ENCODE measurements around the gene RCOR1. TPM values are rescaled to one million over a fixed set of nuclear protein-coding genes. Genes with fewer than 3 reads are reported as not detected.
"Not testable (repeated sequence)": the region's sequence is repeated elsewhere in the genome, so short reads cannot be mapped to it uniquely, and the experiment has no call there.

The RCOR1 gene
- polyA plus RNA-seq, 5 donors = 48.8 to 75.7 (median 65.7) TPM

DNA sequence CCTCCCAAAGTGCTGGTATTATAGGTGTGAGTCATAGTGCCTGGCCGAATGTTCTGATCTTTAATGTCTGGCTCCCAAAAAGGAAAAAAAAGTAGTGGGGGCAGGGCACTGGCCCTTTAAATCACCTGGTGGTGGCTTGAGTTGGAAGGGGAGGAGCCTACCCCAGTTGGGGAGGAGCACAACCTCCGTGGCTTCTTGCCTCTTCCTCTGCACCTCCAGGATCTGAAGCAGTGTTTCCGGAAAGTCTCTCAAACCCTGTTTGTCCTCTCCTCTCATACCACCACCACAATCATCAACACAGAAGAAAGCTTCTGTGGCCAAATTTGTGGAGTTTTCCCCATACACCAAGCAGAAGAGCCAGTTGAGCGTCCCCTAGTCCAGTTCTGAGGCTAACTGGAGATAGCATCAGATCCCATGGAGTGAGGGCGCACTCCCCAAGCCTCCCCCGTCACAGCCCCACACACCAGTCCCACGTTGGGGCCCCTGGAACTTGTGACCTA lies 24.3 kb upstream of the RCOR1 start:
- DNase-seq = no peak

- DNase-seq = no peak
Measured at GRCh38 chr14:102570334-102570995, 22.0 kb upstream of the RCOR1 start.

- DNase-seq = no peak
Measured at GRCh38 chr14:102571043-102571442, 21.4 kb upstream of the RCOR1 start.

DNA sequence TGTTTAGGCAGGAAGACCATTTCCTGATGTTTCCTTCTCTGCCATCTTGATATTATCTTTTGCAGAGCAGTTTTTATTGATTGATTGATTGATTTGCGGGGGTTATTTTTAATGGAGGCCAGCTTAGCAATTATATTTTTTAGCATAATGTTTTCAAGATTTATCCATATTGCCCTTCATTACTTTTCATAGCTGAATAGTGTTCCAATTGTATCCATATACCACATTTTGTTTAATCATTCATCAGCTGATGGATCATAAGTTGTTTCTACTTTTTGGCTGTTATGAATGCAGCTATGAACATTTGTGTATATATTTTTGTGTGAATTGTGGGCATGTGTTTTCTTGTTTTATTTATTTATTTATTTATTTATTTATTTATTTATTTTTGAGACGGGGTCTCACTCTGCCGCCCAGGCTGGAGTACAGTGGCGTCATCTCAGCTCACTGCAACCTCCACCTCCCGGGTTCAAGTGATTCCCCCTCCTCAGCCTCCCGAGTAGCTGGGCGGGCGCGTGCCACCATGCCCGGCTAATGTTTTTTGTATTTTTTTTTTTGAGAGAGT lies 20.9 kb upstream of the RCOR1 start:
- DNase-seq = no peak

DNA sequence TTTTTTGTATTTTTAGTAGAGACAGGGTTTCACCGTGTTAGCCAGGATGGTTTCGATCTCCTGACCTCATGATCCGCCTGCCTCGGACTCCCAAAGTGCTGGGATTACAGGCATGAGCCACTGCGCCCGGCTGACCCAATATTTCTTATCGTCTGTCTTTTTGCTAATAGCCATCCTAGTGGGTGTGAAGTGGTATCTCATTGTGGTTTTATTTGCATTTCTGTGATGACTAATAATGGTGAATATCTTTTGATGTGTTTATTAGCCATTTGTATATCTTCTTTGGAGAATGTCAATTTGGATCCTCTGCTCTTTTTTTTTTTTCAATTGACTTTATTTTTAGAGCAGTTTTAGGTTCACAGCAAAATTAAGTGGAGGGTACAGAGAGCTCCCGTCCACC lies 19.3 kb upstream of the RCOR1 start:
- DNase-seq = not testable (repeated sequence)

GRCh38 chr14:102573591-102574046 lies 18.8 kb upstream of the RCOR1 start:
- no peak for DNase-seq

- DNase-seq = no peak
Measured at GRCh38 chr14:102574281-102575159, 17.9 kb upstream of the RCOR1 start.

- no peak for DNase-seq
Measured at GRCh38 chr14:102575160-102575845, 17.1 kb upstream of the RCOR1 start.

DNA sequence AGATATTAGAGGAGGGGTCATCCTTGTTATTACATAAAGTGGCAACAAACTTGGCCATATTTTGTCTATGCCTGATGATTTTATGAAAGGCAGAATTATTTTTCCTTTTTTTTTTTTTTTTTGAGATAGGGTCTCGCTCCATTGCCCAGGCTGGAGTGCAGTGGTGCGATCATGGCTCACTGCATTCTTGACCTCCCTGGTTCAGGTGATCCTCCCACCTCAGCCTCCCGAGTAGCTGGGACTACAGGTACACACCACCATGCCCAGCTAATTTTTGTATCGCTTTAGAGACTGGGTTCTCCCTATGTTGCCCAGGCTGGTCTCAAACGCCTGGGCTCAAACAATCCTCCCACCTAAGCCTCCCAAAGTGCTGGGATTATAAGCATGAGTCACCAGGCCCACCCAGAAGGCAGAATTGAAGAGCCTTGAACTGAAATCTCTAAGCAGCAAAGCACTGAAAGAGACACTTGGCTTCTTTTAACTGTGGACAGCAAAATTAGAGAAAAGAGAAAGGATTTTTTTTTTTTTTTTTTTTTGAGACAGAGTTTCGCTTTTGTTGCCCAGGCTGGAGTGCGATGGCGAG lies 16.5 kb upstream of the RCOR1 start:
- DNase-seq = not testable (repeated sequence)

DNA sequence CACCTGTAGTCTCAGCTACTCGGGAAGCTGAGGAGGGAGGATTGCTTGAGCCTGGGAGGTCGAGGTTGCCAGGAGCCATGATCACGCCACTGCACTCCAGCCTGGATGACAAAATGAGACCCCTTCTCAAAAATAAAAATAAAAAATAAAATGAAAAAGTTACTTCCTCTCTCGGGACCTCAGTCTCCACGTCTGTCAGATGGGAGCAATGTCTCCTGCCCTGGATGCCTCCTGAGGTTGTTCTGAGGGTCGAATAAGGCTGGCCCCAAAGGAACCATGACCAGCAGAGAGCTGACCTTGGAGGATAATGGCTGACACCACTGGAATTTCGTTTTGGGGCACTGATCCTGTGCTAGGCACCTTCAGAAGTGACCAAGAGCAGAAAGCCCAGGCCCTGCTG lies 13.6 kb upstream of the RCOR1 start:
- no peak for DNase-seq

- no peak for DNase-seq
Measured at GRCh38 chr14:102579696-102580549, 12.5 kb upstream of the RCOR1 start.

DNA sequence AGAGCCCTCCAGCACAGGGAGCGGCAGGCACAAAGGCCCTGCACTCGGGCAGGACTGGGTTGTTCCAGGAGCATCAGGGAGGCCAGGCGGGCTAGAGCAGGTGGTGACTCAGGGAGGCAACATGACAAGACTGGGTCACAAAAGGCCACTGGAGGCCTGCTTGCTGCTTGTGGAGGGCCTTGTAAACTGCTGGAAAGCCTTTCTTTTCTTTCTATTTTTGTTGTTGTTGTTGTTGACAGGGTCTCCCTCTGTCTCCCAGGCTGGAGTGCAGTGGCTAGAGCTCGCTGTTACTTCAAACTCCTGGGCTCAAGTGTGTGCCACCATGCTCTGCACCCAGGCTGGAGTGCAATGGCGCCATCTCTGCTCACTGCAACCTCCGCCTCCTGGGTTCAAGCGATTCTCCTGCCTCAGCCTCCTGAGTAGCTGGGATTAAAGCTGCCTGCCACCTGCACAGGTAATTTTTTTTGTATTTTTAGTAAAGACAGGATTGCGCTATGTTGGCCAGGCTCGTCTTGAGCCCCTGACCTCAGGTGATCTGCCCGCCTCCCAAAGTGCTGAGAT lies 11.8 kb upstream of the RCOR1 start:
- DNase-seq = no peak

DNA sequence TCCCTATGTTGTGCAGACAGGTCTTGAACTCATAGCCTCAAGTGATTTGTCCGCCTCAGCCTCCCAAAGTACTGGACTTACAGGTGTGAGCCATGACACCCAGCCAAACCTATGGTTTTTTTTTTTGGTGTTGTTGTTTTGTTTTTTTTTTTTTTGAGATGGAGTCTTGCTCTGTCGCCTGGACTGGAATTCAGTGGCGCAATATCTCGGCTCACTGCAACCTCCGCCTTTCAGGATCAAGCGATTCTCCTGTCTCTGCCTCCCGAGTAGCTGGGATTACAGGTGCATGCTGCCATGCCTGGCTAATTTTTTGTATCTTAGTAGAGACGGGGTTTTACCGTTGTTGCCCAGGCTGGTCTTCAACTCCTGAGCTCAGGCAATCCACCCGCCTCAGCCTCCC lies 11.3 kb upstream of the RCOR1 start:
- DNase-seq = no peak

- DNase-seq = no peak
Measured at GRCh38 chr14:102583726-102584125, 8.7 kb upstream of the RCOR1 start.

DNA sequence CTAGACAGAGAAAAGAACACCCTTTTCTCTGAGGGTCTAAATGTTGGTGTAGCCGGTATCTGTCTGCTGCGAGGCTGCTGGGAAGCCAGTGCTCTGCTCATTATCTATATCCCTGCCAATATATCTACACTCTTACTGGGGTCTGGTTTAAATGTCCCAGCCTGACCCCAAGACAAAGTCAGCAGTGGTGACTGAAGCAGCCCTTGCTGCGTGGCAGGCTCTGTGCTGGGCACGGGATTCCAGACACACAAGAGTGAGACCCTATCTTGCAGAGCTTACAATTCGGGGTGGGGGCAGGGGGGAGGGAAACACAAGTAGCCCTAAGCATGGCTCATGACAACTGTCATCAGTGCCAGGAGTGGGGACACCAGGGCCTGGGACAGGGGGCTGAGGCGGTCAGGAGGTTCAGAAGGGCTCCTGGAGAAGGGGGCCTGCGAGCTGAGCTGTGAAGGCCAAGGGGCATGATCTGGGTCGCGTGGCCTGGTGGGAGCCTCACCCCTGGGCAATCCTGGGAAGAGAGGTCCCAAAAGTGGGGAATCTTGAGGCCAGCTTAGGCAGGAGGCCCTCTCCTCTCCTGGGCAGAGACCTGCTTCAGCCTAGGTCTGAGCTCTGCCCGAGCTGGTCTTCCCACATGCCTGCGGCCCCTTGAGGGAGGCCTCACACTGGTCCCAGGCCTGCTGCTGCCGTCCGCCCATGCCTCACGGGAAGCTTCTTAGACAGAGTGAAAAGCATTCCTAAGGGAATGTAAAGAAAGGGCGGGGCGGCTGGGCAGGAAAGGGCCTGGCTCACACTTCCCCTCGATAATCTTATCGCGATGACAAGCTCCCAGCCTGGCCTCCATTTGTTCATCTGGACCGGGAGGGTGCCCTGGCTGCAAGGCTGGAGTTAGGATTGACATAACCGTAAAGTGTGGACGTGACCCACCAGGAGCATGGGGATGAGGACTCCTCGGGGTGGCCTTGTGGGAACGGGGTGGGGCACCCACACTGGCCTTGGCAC lies 7.3 kb upstream of the RCOR1 start:
- peak in 1 of 2 donors; percentile 64 for DNase-seq

DNA sequence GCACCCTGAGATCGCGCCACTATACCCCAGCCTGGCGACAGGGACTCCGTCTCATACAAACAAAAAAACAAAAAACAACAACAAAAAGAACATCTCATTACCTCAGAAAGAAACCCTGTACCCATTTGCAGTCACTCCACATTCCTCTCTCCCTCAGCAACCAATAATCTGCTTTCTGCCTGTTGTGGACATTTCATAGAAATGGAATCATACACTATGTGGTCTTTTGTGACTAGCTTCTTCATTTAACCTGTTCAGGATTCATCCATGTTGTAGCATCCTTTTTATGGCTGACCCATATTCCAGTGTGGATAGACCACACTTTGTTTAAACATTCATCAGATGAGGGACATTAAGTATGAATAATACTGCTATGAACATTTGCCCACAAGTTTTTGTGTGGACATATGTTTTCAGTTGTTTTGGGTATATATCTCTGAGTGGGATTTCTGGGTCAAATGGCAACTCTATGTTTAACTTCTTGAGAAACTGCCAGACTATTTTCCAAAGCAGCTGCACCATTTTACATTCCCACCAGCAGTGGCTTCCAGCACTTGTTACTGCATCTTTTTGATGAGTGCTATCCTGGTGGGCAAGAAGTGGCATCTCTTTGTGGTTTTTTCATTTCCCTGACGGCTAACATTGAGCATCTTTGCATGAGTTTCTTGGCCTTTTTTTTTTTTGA lies 5.9 kb upstream of the RCOR1 start:
- DNase-seq = peak in 1 of 2 donors; percentile 51

DNA sequence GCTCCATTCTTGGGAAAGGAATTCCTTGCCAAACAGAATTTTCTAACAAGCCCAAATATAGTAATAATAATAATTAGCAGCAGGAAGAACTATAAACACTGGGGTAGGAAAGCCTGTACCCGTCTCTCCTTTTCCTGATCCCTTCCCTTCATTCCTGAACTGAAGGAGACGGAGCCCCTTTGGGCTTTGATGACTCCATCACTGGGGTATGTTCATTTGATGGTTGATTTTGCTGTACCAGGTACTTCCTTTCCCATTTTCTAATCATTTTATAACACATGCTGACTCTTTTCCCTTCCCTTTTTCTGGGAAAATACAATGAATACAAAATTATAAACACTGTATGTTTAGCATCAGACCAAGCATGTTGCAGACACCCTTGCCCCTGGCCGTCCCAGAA lies 3.6 kb upstream of the RCOR1 start:
- no peak for DNase-seq

DNA sequence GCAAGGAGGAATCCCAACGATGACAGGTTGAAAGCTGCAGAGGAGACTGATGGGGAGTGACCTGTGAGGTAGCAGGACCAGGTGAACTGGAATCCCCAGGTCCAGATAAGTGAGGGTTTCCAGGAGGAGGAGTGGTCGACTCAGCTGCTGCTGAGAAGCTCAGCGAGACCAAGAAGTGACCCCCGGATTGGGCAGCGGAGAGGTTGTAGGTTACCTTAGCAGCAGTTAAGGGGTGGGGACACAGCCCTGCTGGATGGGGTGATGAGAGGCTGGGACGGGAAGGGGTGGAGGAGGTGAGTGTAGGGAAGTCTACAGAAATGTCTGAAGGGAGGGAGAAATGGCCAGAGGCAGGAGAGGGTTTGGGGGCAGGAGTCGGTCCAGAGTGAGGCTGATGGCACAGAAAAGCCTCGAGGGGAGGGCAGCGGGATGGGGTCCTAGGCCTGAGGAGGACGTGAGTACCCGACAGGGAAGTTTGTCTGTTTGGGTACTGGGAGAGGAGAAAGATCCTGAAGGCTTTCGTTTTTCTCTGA lies 2.6 kb upstream of the RCOR1 start:
- no peak for DNase-seq

Measured in right lung (tissue), 5 donors.